Trophoblast cell (in vitro differentiated cells and primary cell): ENCODE results near the gene KIFC3.

Experiments
- DNase-seq, 2 donors: peaks; one replicate each; pipeline ENCODE4 v3.0.0-alpha.2; 2016
- H2AFZ ChIP-seq: 2 replicates; pipeline ENCODE4 v1.6.1; 2013; ENCODE audit warnings: low read length, moderate library complexity, mild to moderate bottlenecking; ENCODE audit not compliant: insufficient read depth, poor library complexity
- H2AK5ac ChIP-seq: 2 replicates; pipeline ENCODE4 v1.6.1; 2013; ENCODE audit warnings: mild to moderate bottlenecking, low read length
- H2BK120ac ChIP-seq: 2 replicates; pipeline ENCODE4 v1.6.1; 2013; ENCODE audit warnings: low read length, mild to moderate bottlenecking, moderate library complexity; ENCODE audit not compliant: insufficient read depth, poor library complexity
- H2BK12ac ChIP-seq: 2 replicates; pipeline ENCODE4 v1.6.1; 2013; ENCODE audit warnings: mild to moderate bottlenecking, low read length, moderate library complexity
- H2BK5ac ChIP-seq: 2 replicates; pipeline ENCODE4 v1.6.1; 2013; ENCODE audit warnings: low read length, low read depth, moderate library complexity, mild to moderate bottlenecking; ENCODE audit not compliant: poor library complexity
- H3K14ac ChIP-seq: 2 replicates; pipeline ENCODE4 v1.6.1; 2013; ENCODE audit warnings: mild to moderate bottlenecking, low read length
- H3K18ac ChIP-seq: 2 replicates; pipeline ENCODE4 v1.6.1; 2013; ENCODE audit warnings: mild to moderate bottlenecking, low read length
- H3K23ac ChIP-seq: 2 replicates; pipeline ENCODE4 v1.6.1; 2013; ENCODE audit warnings: low read length
- H3K27ac ChIP-seq: 2 replicates; pipeline ENCODE4 v1.5.1; 2013; ENCODE audit warnings: low read depth, mild to moderate bottlenecking, inconsistent platforms, low read length, moderate library complexity
- H3K27me3 ChIP-seq: 2 replicates; pipeline ENCODE4 v1.6.1; 2013; ENCODE audit warnings: inconsistent platforms, mild to moderate bottlenecking, low read length, moderate library complexity; ENCODE audit not compliant: insufficient read depth
- H3K36me3 ChIP-seq, 2 experiments: 1 replicate in 1 of 2; 2 replicates in 1 of 2; pipeline ENCODE4 v1.6.1; 2013; ENCODE audit warnings: low read length in 2 of 2, mild to moderate bottlenecking in 2 of 2, moderate library complexity in 1 of 2; ENCODE audit not compliant: insufficient read depth in 2 of 2, control insufficient read depth in 1 of 2
- H3K4ac ChIP-seq: 2 replicates; pipeline ENCODE4 v1.6.1; 2013; ENCODE audit warnings: low read depth, mild to moderate bottlenecking, low read length, moderate library complexity
- H3K4me1 ChIP-seq, 2 experiments: 1 replicate in 1 of 2; 2 replicates in 1 of 2; pipeline ENCODE4 v1.6.1; 2013; ENCODE audit warnings: low read length in 2 of 2, mild to moderate bottlenecking in 2 of 2, moderate library complexity in 1 of 2; ENCODE audit not compliant: insufficient read depth in 2 of 2, control insufficient read depth in 1 of 2
- H3K4me2 ChIP-seq: 2 replicates; pipeline ENCODE4 v1.6.1; 2013; ENCODE audit warnings: inconsistent platforms, mild to moderate bottlenecking, low read length, moderate library complexity
- H3K4me3 ChIP-seq: 2 replicates; pipeline ENCODE4 v1.5.1; 2013; ENCODE audit warnings: mild to moderate bottlenecking, low read depth, low read length, inconsistent platforms
- H3K79me1 ChIP-seq: one replicate; pipeline ENCODE4 v1.6.1; 2013; ENCODE audit warnings: low read length
- H3K79me2 ChIP-seq: 2 replicates; pipeline ENCODE4 v1.6.1; 2013; ENCODE audit warnings: low read length, mild to moderate bottlenecking; ENCODE audit not compliant: control insufficient read depth, insufficient read depth, poor library complexity
- H3K9ac ChIP-seq: 2 replicates; pipeline ENCODE4 v1.6.1; 2013; ENCODE audit warnings: mild to moderate bottlenecking, low read length
- H3K9me3 ChIP-seq: 2 replicates; pipeline ENCODE4 v1.6.1; 2013; ENCODE audit warnings: low read depth, mild to moderate bottlenecking, control low read depth, inconsistent platforms, low read length; ENCODE audit not compliant: insufficient read depth
- H4K12ac ChIP-seq: 2 replicates; pipeline ENCODE4 v1.6.1; 2013; ENCODE audit warnings: low read depth, mild to moderate bottlenecking, low read length, moderate library complexity
- H4K8ac ChIP-seq: 2 replicates; pipeline ENCODE4 v1.6.1; 2013; ENCODE audit warnings: low read depth, mild to moderate bottlenecking, low read length, moderate library complexity
- H4K91ac ChIP-seq: one replicate; pipeline ENCODE4 v1.6.1; 2013; ENCODE audit warnings: low read depth, mild to moderate bottlenecking, low read length, moderate library complexity
- WGBS: extraction: QIAGEN DNeasy Blood & Tissue Kit; methylation state at CpG from one replicate; pipeline ENCODE4 v1.1.7; 2013; ENCODE audit warnings: missing lambda C conversion rate; ENCODE audit not compliant: insufficient read length, insufficient coverage; ENCODE audit errors: extremely low coverage; 5-methylcytosine and 5-hydroxymethylcytosine counted together

Gene KIFC3

GRCh38 chr16:57766714-57767348 is 35.5 kb downstream of the KIFC3 start:
- Histone ChIP-seq H3K4me3 (no peak overlapping the region), H3K27ac (no peak overlapping the region), H3K9ac (no peak overlapping the region), H3K79me2 (no peaks in the 10 kb centered on the region), H3K27me3 (no peaks in the 10 kb centered on the region), H3K36me3 (peaks cover 55 to 68% of the 10 kb centered on the region in 2 experiments), H4K12ac (no peak overlapping the region), H4K91ac (no peak overlapping the region), H3K79me1 (no peaks in the 10 kb centered on the region), H3K18ac (no peak overlapping the region), H2BK5ac (no peak overlapping the region), H3K4ac (no peak overlapping the region), H2AFZ (no peak overlapping the region), H3K9me3 (peaks cover 4% of the 10 kb centered on the region), H3K23ac (no peak overlapping the region), H3K4me2 (no peak overlapping the region), H2BK12ac (no peak overlapping the region), H2BK120ac (no peak overlapping the region), H4K8ac (no peak overlapping the region), H3K4me1 (peaks cover 6 to 9% of the 10 kb centered on the region in 2 experiments), H2AK5ac (no peak overlapping the region), H3K14ac (no peak overlapping the region)
- DNase-seq = no peak
- no CpG with 5 or more reads among the region's 15 CpGs for WGBS

DNA sequence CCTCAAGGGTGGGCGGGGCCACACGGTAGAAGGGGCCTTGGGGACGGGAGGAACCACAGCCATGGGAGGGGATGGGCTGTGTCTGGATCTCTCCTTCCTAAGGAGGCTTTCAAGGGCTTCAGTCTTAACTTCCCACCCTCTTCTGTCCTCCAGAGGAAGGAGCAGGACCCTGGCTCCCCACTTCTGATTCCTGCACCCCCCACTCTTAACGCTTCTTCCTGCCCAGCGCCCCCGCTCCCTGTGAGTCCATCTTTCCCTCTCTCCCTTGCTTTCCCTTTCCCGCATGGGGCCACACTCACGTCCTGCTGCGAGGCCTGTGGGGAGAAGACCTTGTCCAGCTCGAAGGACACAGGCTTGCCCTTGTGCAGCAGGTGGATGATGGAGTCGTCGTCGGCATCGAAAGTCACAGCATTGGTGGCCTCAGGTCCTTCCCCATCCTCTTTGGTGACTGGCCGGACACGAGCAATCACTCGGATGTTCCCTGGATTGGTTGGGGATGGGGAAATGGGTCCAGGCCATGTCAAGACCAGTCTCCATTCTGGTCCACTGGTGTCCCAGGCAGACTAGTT is 37.0 kb downstream of the KIFC3 start:
- no peak overlapping the region for H2BK5ac ChIP-seq
- no peak overlapping the region for H4K12ac ChIP-seq
- H4K8ac ChIP-seq = no peak overlapping the region
- peaks cover 4% of the 10 kb centered on the region for H3K9me3 ChIP-seq
- H3K18ac ChIP-seq = no peak overlapping the region
- H3K36me3 ChIP-seq = peaks cover 57 to 69% of the 10 kb centered on the region in 2 experiments
- H3K79me1 ChIP-seq = no peaks in the 10 kb centered on the region
- no peak overlapping the region for H2AK5ac ChIP-seq
- no CpG with 5 or more reads among the region's 17 CpGs for WGBS
- H3K4me1 ChIP-seq = peaks cover 9 to 13% of the 10 kb centered on the region in 2 experiments
- no peak for DNase-seq
- H3K4ac ChIP-seq = no peak overlapping the region
- no peak overlapping the region for H2BK120ac ChIP-seq
- no peak overlapping the region for H3K27ac ChIP-seq
- H4K91ac ChIP-seq = no peak overlapping the region
- no peak overlapping the region for H3K14ac ChIP-seq
- no peak overlapping the region for H2BK12ac ChIP-seq
- H3K27me3 ChIP-seq = no peaks in the 10 kb centered on the region
- H3K79me2 ChIP-seq = no peaks in the 10 kb centered on the region
- H3K9ac ChIP-seq = no peak overlapping the region
- no peak overlapping the region for H2AFZ ChIP-seq
- H3K4me3 ChIP-seq = no peak overlapping the region
- H3K4me2 ChIP-seq = no peak overlapping the region
- H3K23ac ChIP-seq = no peak overlapping the region

DNA sequence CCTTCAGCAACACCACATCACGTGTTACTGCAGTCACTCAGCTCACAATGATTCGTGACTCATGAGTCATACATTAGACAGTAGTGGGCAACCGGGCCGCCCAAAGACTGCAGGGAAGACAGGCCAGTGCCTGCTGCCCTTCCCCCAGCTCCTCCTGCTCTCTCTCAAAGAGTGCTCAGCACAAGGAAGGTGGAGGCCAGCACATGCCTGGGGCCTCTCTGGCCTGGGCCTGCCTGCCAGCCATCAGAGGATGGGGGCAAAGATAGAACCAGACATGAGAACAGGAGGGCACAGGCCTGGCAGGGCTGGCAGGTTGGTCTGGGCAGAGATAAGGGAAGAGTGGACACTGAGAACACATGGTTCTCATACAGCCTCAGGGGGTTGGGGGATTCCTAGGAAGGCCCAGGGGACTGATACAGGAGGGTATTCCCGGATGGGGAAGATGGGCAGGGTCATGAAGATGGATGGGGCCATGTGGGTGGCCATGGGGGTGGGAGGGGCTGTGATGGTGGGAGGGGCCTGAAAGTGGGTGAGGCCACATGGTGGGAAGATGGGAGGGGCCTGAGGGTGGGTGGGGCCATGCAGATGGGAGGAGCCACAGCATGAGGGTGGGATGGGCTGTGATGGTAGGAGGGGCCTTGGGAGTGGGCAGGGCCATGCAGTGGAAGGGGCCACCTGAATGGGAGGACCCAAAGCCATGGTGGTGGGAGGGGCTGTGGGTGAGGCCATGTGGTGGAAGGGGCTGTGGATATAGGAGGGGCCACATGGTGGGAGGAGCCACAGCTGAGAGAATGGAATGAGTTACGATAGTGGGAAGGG is 37.7 kb downstream of the KIFC3 start:
- Histone ChIP-seq H3K79me2 (no peaks in the 10 kb centered on the region), H3K4me1 (peaks cover 16 to 20% of the 10 kb centered on the region in 2 experiments), H3K14ac (no peak overlapping the region), H2AK5ac (no peak overlapping the region), H3K4me3 (no peak overlapping the region), H2BK120ac (no peak overlapping the region), H2BK5ac (no peak overlapping the region), H3K23ac (no peak overlapping the region), H4K8ac (no peak overlapping the region), H2BK12ac (no peak overlapping the region), H3K4me2 (no peak overlapping the region), H3K4ac (no peak overlapping the region), H3K27ac (peak overlapping the region; percentile 1), H3K9me3 (peaks cover 4% of the 10 kb centered on the region), H4K12ac (no peak overlapping the region), H3K36me3 (peaks cover 52 to 65% of the 10 kb centered on the region in 2 experiments), H3K79me1 (no peaks in the 10 kb centered on the region), H2AFZ (no peak overlapping the region), H4K91ac (no peak overlapping the region), H3K18ac (no peak overlapping the region), H3K27me3 (no peaks in the 10 kb centered on the region), H3K9ac (no peak overlapping the region)
- peak; percentile 25 to 55 for DNase-seq
- no CpG with 5 or more reads among the region's 6 CpGs for WGBS

DNA sequence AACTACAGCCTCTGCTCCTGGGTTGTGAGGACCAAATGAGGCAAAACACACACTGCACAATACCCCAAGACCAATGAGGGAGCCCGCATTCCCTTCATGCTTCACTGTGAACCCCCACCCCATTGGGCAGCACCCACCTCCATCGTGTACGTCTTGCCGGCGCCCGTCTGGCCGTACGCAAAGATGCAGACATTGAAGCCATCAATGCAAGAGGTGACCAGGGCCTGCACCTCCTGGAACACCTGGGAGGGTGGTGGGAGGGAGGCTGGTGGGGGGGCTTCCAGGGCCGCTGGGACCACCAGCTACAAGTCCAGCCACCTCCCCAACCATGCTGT is 38.3 kb downstream of the KIFC3 start:
- Histone ChIP-seq H3K79me1 (peaks cover 1% of the 10 kb centered on the region), H3K23ac (no peak overlapping the region), H2BK120ac (no peak overlapping the region), H3K79me2 (no peaks in the 10 kb centered on the region), H3K4me3 (no peak overlapping the region), H3K4me1 (peaks cover 20 to 24% of the 10 kb centered on the region in 2 experiments), H2AK5ac (no peak overlapping the region), H4K8ac (no peak overlapping the region), H3K36me3 (peaks cover 46 to 61% of the 10 kb centered on the region in 2 experiments), H2AFZ (no peak overlapping the region), H3K27me3 (no peaks in the 10 kb centered on the region), H3K14ac (no peak overlapping the region), H3K27ac (no peak overlapping the region), H4K12ac (no peak overlapping the region), H3K4ac (no peak overlapping the region), H3K4me2 (no peak overlapping the region), H3K9ac (no peak overlapping the region), H3K9me3 (peaks cover 4% of the 10 kb centered on the region), H3K18ac (no peak overlapping the region), H2BK12ac (no peak overlapping the region), H2BK5ac (no peak overlapping the region), H4K91ac (no peak overlapping the region)
- no peak for DNase-seq
- no CpG with 5 or more reads among the region's 9 CpGs for WGBS
